ENCODE data around the gene KDM2B.
A peak's percentile ranks its signal among the peaks of the same experiment; 100 is the strongest.

KDM2B gene

GRCh38 chr12:121530600-121531355 lies 50.0 kb downstream of the KDM2B start:
- DNase-seq (ENCODE audit: low read depth in 2 of 2): peak; percentile 58 to 82

DNA sequence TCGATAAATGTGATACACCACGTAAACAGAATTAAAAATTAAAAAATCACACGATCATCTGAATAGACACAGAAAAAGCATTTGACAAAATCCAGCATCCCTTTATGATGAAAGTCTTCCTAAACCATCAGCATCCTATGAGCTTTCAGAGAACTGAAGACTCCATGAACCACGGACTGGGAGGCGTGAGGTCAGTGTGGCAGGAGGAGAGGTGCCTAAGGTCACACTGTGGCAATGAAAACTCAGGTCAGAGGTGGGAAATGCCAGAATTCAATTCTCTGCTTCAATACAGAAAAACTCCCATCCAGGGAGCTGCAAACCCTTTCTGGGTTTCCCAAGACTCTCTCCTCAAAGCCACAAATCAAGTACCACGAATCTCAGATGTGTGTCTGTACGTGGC lies 51.6 kb downstream of the KDM2B start:
- DNase-seq (ENCODE audit: low read depth in 2 of 2): no peak

GRCh38 chr12:121525411-121525810 lies 55.4 kb downstream of the KDM2B start:
- DNase-seq (ENCODE audit: low read depth in 2 of 2): no peak

GRCh38 chr12:121524196-121524916 lies 56.5 kb downstream of the KDM2B start:
- no peak for DNase-seq (ENCODE audit: low read depth in 2 of 2)

DNA sequence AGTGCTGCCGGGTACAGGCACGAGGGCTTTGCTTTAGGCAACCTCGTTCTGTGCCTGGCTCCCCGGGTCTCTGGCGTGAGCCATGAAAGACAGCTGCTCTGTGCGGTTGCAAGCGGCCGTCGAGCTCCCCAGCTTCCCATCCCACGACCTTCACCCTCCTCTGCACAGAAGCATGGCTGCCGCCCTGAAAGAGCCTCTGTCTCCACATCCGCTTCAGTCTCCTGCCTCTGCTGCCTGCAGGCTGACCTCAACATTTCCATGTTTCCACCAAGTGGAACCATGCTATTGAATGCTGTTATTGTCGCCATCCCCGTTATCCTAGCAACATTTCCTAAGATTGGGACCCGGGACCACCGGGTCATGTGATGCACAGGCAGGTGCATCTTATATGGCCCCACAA lies 57.1 kb downstream of the KDM2B start:
- DNase-seq (ENCODE audit: low read depth in 2 of 2): no peak

DNA sequence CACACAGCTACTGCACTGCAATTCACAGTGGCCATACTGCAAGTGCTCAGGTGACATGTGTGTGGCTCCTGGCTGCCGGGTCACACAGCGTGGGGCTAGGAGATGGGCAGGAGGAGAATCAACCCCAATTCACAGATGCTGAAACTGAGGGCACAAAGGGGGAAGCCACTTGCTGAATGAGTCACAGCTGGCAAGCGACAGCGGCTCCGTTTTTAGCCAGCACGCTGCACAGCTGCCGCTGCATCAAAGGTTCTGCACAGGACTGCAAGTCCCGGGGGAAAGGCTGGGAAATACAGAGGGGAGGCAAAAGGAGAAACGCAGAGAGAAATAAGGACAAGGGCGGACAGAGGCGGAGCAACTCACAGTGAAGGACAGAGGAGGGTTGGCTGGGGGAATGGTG lies 57.9 kb downstream of the KDM2B start:
- DNase-seq (ENCODE audit: low read depth in 2 of 2): no peak

DNA sequence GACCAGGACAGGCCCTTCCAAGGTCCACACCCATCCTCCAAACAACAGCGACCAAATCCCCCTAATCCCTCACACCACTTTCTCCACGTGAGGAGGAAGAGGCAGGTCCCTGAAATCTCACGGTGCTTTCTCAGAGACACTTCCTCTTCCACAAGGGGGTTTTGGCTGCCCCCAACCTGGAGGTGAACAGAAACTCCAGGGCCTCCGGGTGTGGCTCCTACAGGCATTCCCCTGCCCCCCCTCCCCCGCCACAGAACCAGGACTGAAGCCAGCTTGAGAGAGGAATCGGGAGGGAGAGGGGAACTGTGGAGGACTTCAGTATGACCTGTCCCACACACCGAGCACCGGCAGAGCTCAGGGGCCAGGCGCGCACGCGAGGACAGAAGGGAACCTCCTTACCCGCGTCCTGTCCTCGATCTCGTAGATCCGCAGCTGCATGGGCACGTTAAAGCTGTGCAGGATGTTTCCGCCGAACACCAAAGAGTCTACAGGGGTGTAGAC lies 60.2 kb downstream of the KDM2B start:
- no peak for DNase-seq (ENCODE audit: low read depth in 2 of 2)

DNA sequence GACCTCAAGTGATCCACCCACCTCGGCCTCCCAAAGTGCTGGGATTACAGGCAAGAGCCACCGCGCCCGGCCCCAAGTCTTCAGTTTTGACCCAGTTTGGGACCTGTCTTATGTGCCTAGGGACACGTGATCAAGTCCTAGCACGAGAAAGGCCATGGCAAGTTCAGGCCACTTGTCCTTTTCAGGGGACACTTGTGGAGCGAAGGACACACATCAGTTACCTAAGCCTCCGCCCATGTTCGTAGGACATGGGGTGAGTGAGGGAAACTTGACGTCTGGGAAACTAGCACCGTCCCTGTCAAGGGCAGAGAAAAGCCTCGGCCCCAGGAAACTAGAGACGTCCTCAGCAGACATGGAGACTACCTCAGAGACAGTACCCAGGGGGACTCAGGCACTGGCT lies 60.7 kb downstream of the KDM2B start:
- no peak for DNase-seq (ENCODE audit: low read depth in 2 of 2)

- DNase-seq (ENCODE audit: low read depth in 2 of 2): no peak
These were observed 61.6 kb downstream of the KDM2B start for GRCh38 chr12:121519227-121519626.

DNA sequence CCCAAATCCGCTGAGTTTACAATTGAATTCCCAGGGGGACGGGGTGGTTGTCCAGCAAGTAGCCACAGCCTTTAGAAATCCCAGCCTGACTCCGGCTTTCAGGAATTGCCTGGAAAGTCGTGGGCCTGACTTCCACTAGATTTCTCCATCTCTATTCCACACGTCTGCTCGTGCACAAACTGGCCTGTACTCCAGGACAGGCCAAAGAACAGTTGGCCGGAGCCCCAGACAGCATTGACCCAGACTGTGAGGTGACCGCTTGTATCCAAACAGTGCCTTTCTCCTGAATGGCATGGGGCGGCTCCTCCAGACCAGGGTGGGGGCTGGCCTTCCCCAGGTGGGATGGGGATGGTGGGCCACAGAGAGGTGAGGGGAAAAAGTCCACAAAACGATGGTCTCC lies 62.2 kb downstream of the KDM2B start:
- DNase-seq (ENCODE audit: low read depth in 2 of 2): no peak

- DNase-seq (ENCODE audit: low read depth in 2 of 2): no peak
These were observed 64.3 kb downstream of the KDM2B start for GRCh38 chr12:121516437-121517011.

GRCh38 chr12:121515615-121516014 lies 65.2 kb downstream of the KDM2B start:
- no peak for DNase-seq (ENCODE audit: low read depth in 2 of 2)

GRCh38 chr12:121514184-121514742 lies 66.6 kb downstream of the KDM2B start:
- DNase-seq (ENCODE audit: low read depth in 2 of 2): no peak

- no peak for DNase-seq (ENCODE audit: low read depth in 2 of 2)
These were observed 67.2 kb downstream of the KDM2B start for GRCh38 chr12:121513464-121514183.

DNA sequence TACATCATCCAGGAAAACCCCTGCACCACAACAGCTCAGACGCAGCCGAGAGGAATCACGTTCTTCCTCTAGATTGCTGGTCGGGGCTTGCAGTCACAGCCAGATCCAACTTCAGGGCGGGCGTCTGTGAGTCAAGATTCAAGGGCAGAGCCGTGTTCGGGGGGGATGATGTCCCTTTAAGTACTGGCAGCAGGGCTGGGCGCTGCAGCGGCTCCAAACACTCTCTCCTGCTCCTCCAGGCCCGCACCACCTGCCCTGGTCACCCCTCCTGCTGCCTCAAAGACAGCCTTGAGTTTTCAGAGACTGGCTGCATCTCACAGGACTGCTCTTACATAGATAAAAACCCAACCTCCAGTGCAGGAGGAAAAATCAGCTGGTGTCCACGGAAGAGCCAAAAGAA lies 68.3 kb downstream of the KDM2B start:
- DNase-seq (ENCODE audit: low read depth in 2 of 2): no peak

DNA sequence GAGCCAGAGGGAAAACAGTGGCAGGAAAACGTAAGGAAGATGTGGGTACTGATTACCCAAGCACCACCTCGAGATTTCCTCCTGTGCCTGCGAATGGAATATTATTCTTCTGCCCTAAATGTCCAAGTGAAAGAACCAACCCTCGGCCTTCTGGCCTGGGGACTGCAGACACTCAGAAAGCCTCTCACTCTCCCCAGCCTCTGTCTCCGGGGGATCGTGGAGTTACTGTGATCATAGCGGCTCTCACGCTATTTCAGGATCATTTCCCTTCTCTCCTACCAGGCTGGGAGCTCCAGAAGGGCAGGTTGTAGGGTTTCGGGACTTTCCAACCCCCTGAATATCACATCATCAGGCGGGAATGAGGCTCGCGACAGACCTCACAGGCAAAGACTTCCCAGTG lies 68.9 kb downstream of the KDM2B start:
- no peak for DNase-seq (ENCODE audit: low read depth in 2 of 2)

DNA sequence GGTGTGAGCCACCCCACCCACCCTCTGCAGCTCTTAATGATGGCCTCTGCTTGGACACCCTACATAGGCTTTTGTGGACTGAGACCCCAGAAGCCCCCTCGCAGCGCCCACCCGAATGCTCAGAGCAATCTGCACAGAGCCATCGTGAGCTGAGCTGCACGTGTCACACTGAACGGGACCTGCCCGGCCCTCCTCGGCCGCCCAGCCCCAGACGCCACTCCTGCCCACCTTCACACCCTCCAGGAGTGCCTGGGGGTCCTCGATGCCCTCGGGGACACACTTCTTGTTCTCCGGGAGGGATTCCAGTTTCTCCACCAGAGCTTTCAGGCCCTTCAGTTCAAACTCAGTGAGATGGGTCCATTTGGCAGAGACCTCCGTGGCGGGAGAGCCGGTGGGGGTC lies 71.5 kb downstream of the KDM2B start:
- no peak for DNase-seq (ENCODE audit: low read depth in 2 of 2)

DNA sequence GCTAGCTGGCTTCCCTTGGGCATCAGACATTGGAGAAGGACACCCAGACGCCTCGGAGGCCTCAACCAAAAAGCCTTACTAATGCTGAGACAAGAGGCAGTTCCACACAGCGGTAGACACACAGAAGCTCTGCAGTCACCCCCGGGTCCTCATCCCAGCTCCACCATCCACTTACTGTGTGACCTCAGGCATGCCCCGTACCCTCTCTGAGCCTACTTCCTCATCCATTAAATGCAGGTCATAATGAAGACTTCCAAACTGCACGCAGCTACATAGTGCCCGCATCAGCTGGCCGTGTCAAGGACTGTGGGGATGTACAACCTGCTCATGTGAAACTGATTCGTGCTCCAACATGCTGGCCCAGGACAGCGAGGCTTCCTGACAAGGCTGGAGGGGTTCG lies 72.3 kb downstream of the KDM2B start:
- no peak for DNase-seq (ENCODE audit: low read depth in 2 of 2)

DNA sequence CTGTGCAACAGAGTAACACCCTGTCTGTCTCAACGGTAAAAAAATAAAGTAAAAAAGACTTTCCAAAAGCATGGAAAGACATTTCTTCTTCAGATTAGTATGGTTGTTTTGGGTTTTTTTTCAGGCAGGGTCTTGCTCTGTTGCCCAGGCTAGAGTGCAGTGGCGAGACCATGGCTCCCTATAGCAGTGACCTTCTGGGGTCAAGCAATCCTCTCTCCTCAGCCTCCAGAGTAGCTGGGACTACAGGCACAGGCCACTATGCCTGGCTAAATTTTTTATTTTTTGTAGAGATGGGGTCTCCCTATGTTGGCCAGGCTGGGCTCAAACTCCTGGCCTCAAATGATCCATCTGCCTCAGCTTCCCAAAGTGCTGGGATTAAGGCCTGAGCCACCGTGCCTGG lies 72.8 kb downstream of the KDM2B start:
- no peak for DNase-seq (ENCODE audit: low read depth in 2 of 2)

DNA sequence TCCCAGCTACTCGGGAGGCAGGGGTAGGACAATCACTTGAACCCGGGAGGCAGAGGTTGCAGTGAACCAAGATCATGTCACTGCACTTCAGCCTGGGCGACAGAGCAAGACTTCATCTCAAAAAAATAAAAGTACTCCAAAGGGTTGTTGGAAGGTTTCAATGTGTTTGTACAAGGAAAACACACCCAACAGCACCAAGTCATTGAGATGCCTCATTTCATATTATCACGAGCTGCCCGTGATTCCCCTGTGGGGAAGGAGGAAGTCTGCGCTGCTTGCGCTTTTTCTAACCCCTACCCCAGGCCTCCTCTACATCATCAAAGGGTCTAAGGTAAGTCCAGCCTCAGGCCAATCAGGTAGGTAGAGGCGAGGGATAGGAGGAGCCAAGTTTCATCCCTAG lies 73.6 kb downstream of the KDM2B start:
- no peak for DNase-seq (ENCODE audit: low read depth in 2 of 2)

GRCh38 chr12:121505513-121505912 lies 75.3 kb downstream of the KDM2B start:
- no peak for DNase-seq (ENCODE audit: low read depth in 2 of 2)

GRCh38 chr12:121504505-121504904 lies 76.3 kb downstream of the KDM2B start:
- no peak for DNase-seq (ENCODE audit: low read depth in 2 of 2)

Data from activated CD8-positive, alpha-beta memory T cell treated with anti-CD3 and anti-CD28 coated beads for 4 hours (primary cell).